HG03460 (cell line): ENCODE measurements around the gene TAF1B.

Experiments used
- ATAC-seq: cut with Tn5 transposase; IDR thresholded peaks from one replicate; pipeline ENCODE4 v1.9.1; 2021; ENCODE audit not compliant: unreplicated experiment

The TAF1B gene

GRCh38 chr2:9807555-9808305 is 35.5 kb upstream of the TAF1B start:
- ATAC-seq, result no peak

DNA sequence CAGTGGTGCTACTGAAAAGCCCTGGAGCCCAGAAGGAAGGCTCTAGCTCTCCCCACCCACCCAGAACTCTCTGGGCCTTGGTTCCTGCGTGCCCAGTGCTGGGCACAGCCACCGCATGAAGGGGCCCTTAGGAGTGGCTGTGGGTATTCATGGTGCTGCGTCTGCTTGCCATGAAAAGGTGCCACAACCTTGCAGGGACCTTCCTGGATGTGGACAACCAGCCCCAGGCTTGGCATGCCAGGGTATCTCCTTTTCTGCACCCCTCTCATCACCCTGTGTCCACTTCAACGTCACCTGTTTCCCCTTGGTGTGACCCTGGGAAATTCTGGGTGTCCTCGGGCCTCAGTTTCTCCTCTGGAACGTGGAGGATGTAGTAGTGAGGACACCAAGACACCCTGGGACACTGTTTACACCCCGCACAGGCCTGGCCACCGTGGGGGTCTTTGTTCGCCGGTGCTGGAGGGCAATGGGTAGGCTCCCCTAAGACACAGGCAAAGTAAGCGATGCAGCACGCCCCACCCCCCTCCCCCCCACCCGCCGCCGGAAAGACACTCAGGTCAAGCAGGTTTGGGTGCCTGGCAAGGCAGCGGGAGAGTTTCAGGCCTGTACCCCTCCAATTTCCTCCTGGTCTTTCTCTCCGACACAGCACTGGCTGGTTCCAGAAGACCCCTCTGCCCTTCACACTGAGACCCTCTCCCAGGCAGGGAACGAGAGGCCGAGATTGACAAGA is 34.8 kb upstream of the TAF1B start:
- ATAC-seq, result no peak

GRCh38 chr2:9809064-9809356 is 34.3 kb upstream of the TAF1B start:
- ATAC-seq, result no peak

- ATAC-seq, result no peak
Measured at GRCh38 chr2:9809448-9810088, 33.7 kb upstream of the TAF1B start.

GRCh38 chr2:9811216-9811615 is 32.1 kb upstream of the TAF1B start:
- no peak for ATAC-seq

GRCh38 chr2:9811679-9812511 is 31.4 kb upstream of the TAF1B start:
- ATAC-seq, result no peak

GRCh38 chr2:9812945-9813311 is 30.3 kb upstream of the TAF1B start:
- ATAC-seq, result no peak

DNA sequence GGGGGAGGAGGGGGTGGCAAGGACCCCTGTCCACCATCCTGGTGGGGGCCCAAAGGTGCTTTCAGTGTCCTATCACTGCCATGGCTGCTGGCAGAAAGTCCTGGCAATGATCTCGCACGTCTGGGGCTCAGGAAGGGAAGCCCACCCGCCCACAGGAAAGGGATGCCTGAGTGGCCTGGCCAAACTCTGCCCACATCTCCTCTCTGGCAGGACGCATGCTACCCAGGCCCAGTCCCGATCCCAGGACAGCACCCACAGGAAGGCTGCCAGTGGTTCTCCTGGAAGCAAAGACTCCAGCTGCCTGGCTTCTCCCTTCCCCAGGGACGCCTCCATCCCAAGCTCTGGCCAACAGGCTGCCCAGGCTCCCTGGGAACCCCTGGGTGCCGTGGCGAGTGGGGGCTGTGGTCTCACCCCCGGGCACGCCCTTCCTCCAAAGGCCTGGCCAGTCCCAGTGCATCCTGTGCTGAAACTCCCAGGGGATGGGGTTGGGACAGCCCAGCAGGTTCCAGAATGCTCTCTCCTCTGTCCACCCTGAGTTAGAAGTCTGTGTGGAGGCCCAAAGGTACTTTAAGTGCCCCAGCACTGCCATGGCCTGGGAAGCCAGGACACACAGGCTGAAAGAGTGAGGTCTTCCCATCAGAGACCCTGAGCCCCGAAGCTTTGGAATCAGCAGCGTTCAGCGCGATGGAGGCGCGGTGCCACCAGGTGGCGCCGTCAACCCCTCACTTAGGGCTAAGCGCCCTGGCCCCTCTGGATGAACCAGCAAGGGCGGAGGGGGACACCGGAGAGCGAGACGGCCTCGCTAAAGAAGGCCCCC is 29.8 kb upstream of the TAF1B start:
- ATAC-seq, result peak; percentile 79

GRCh38 chr2:9814129-9814868 is 29.0 kb upstream of the TAF1B start:
- no peak for ATAC-seq

- ATAC-seq, result no peak
Measured at GRCh38 chr2:9815076-9815475, 28.2 kb upstream of the TAF1B start.

GRCh38 chr2:9815844-9816279 is 27.4 kb upstream of the TAF1B start:
- ATAC-seq, result no peak

DNA sequence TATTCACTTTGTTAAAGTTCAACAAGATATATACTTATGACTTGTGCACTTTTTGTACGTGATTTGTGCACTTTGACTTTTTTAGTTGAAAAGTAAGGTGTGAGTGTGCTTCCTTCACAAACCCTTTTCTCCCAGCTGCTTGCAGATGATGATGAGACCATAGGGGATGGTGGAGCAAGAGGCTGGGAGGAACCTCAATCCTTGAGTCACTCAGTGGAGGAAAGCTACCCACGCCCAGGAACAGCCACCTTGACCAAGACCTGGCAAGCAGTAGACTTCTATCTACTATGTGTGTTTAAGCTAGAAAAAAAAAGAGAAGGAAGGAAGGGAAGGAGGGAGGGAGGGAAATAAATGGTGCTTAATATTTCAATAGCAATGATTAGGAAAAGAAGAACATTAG is 25.2 kb upstream of the TAF1B start:
- ATAC-seq, result no peak

DNA sequence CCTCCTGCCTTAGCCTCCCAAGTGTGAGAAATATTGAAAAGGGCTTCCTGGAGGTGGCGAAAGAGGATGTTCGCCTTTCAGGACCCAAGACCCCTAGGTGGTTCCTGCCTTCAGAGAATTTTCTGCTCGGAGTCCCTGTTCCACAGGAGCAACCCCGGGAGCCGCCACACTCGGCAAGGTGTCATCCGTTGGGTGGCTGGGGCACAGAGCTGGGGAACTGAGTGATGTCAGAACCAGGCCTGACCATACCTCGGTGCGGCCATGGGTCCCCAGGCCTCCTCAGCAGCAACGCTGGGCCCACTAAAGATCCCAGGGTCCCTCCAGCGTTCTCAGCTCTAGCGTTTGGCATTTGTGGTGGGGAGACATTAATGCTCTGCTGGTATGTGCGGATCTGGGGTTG is 23.7 kb upstream of the TAF1B start:
- ATAC-seq, result no peak

GRCh38 chr2:9820020-9820973 is 23.0 kb upstream of the TAF1B start:
- no peak for ATAC-seq

DNA sequence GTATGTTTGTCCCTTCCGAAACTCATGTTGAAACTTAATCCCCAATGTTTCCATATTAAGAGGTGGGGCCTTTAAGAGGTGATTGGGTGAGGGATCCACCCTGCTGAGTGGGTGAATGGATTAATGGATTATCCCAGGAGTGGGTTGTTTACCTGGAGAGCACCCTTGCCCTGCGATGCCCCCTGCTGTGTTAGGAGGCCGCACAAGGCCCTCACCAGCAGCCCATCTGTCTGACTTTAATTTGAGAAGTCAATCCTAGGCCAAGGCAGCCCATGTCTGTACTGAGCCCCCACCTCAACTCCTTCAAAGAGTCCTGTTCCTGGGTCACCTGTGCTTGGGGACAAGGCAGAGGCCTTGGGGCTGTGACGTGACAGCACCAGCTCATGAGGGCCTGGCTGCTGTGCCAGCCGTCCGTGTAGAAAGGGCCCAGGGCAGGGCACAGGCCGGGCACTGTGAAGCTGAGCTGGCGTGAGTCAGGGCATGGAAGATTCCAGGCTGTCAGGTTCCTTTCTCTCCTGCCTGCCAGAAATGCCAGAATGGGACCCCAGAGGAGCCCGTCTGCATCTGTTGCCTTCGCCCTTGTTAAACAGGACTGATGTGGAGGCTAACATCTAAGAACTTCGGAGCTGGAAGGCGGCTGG is 21.3 kb upstream of the TAF1B start:
- ATAC-seq, result no peak

DNA sequence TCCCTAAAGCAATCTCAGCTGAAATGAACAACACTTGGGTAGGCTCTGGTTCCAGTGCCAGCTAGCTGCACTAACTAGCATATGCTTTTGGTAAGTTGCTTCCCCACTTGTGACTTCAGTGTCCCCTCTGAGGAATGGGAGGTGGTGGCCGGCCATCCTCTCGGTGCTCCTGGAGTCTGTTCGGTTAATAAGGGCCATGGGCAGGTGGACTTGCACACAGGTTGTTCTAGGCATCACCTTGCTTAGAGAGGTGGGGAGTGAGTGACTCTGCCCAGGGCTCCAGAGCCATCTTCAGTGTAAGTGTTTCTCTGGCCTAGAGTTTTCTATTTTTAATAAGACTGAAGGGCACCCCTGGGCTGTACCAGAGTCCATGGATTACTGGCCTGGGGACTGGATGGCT is 18.8 kb upstream of the TAF1B start:
- no peak for ATAC-seq

GRCh38 chr2:9824956-9825720 is 18.1 kb upstream of the TAF1B start:
- ATAC-seq, result no peak

DNA sequence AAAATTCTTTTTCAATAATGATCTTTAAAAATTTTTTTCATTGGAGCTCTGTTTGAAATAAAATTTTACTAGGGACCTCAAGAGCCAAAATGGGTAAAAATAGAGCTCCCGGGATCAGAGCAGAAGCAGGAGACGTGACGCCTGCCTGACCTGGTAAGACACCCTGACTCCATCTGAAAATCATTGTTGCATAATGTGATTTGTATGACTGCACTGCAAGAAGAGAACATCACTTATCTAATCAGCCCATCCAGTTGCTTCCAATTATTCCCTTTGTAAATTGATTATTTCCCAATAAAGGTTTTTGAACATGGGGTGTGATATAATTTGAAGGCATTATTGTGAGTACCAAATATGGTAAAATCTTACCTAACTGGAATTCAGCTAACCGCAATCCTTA is 17.1 kb upstream of the TAF1B start:
- no peak for ATAC-seq
